HepG2 (cell line): ENCODE measurements around the gene HAP1. TPM values are rescaled to one million over a fixed set of nuclear protein-coding genes. Genes with fewer than 3 reads are reported as not detected.
A peak's percentile ranks its signal among the peaks of the same experiment; 100 is the strongest.

Experiments
- AFF4 ChIP-seq: sonication (generic); formaldehyde crosslinking; IDR thresholded peaks from 2 replicates; pipeline ENCODE4 v1.4.0; 2020; ENCODE audit warnings: missing genetic modification reagents
- ARID5B ChIP-seq: IDR thresholded peaks from 2 replicates; pipeline ENCODE4 v1.4.0; 2020; ENCODE audit warnings: mild to moderate bottlenecking, missing genetic modification reagents
- CBX1 ChIP-seq: IDR thresholded peaks from one replicate; pipeline ENCODE4 v1.6.1; 2016; ENCODE audit warnings: antibody characterized with exemption, low read depth
- DRAP1 ChIP-seq: IDR thresholded peaks from 2 replicates; pipeline ENCODE4 v1.6.1; 2016; ENCODE audit warnings: missing genetic modification reagents, missing compliant biosample characterization
- GFI1 ChIP-seq: sonication (generic); formaldehyde crosslinking; IDR thresholded peaks from 2 replicates; pipeline ENCODE4 v1.5.0; 2020; ENCODE audit warnings: missing genetic modification reagents, mild to moderate bottlenecking, borderline replicate concordance
- KAT8 ChIP-seq: IDR thresholded peaks from 2 replicates; pipeline ENCODE4 v1.6.1; 2016; ENCODE audit warnings: missing genetic modification reagents, missing compliant biosample characterization
- RARA ChIP-seq: IDR thresholded peaks from 2 replicates; pipeline ENCODE4 v1.6.1; 2016; ENCODE audit warnings: missing genetic modification reagents, missing compliant biosample characterization
- SP140L ChIP-seq: sonication (generic); formaldehyde crosslinking; IDR thresholded peaks from 2 replicates; pipeline ENCODE4 v1.4.0; 2020; ENCODE audit warnings: missing genetic modification reagents, borderline replicate concordance
- ZBTB8A ChIP-seq: sonication (generic); formaldehyde crosslinking; IDR thresholded peaks from 2 replicates; pipeline ENCODE4 v1.4.0; 2020; ENCODE audit warnings: mild to moderate bottlenecking, low read depth, missing genetic modification reagents, borderline replicate concordance
- ZNF207 ChIP-seq: fragments of 450-650 bp; IDR thresholded peaks from 2 replicates; pipeline ENCODE4 v1.6.1; 2016; ENCODE audit warnings: antibody characterized with exemption, borderline replicate concordance
- ZNF280D ChIP-seq: sonication (generic); formaldehyde crosslinking; IDR thresholded peaks from 2 replicates; pipeline ENCODE4 v1.5.1; 2020; ENCODE audit warnings: mild to moderate bottlenecking, missing genetic modification reagents
- ZNF333 ChIP-seq: sonication (generic); formaldehyde crosslinking; IDR thresholded peaks from 2 replicates; pipeline ENCODE4 v1.4.0; 2020; ENCODE audit warnings: mild to moderate bottlenecking, missing genetic modification reagents, borderline replicate concordance
- ZNF567 ChIP-seq: sonication (generic); formaldehyde crosslinking; IDR thresholded peaks from 2 replicates; pipeline ENCODE4 v1.8.1; 2023; ENCODE audit warnings: mild to moderate bottlenecking, missing genetic modification reagents, borderline replicate concordance
- ZNF652 ChIP-seq: IDR thresholded peaks from 2 replicates; pipeline ENCODE4 v1.6.1; 2016; ENCODE audit warnings: low read depth, borderline replicate concordance
- ZNF772 ChIP-seq: sonication (generic); formaldehyde crosslinking; IDR thresholded peaks from 2 replicates; pipeline ENCODE4 v1.5.0; 2020; ENCODE audit warnings: mild to moderate bottlenecking, missing genetic modification reagents
- ZNF777 ChIP-seq: sonication (generic); formaldehyde crosslinking; IDR thresholded peaks from 2 replicates; pipeline ENCODE4 v1.4.0; 2020; ENCODE audit warnings: missing genetic modification reagents
- ZSCAN25 ChIP-seq: sonication (generic); formaldehyde crosslinking; IDR thresholded peaks from 2 replicates; pipeline ENCODE4 v1.8.0; 2022; ENCODE audit warnings: mild to moderate bottlenecking, missing genetic modification reagents
- polyA plus RNA-seq, 8 experiments: library from polyadenylated mRNA; depleted of rRNA in 3 of 8; stranded (reverse) in 7 of 8; unstranded in 1 of 8; fragments of >200 nt; fragmentation: Illumina TruSeq in 4 of 8; extraction: Trizol in 4 of 8; gene quantifications; 2 replicates each; pipeline versions ENCODE4 v1.2.1 to v1.2.3, GENCODE V29; 2011 to 2016; ENCODE audit warnings: low read depth in 4 of 8, missing spikeins in 1 of 8, mixed read lengths in 1 of 8; ENCODE audit not compliant: insufficient read depth in 1 of 8
- total RNA-seq, 5 experiments: library from RNA; depleted of rRNA; stranded (reverse); fragments of >200 nt; fragmentation: Illumina TruSeq; extraction: Trizol; gene quantifications; 2 replicates each; pipeline ENCODE4 v1.2.3, GENCODE V29; 2016; ENCODE audit warnings: low read depth in 1 of 5

HAP1 gene
- total and polyA plus RNA-seq, 2 of the 13 experiments (the other 11 are each of a cell fraction or from before 2014, with no cell fraction given), result 0.07 TPM

GRCh38 chr17:41773190-41773588, 38.7 kb upstream of the HAP1 start (continued):
- TF ChIP-seq ARID5B (CRISPR knock-in tag), result no peak; the same call in 1 of the 2 replicates
- TF ChIP-seq AFF4 (CRISPR knock-in tag), result 0 out of 2 replicates have a peak, but pooled peaks have one; percentile 35
- TF ChIP-seq ZNF652 (CRISPR knock-in tag), result no peak
- TF ChIP-seq SP140L (CRISPR knock-in tag), result no peak
- peak; percentile 58; the same call in 1 of the 2 replicates for TF ChIP-seq ZNF333 (CRISPR knock-in tag)
- TF ChIP-seq ZNF280D (CRISPR knock-in tag), result no peak
- TF ChIP-seq GFI1, result no peak
- TF ChIP-seq KAT8 (CRISPR knock-in tag), result no peak; the same call in none of the 2 replicates
- TF ChIP-seq ZNF207, result no peak
- no peak for TF ChIP-seq ZSCAN25 (CRISPR knock-in tag)
- no peak for TF ChIP-seq ZBTB8A
- TF ChIP-seq ZNF772 (CRISPR knock-in tag), result 0 out of 2 replicates have a peak, but pooled peaks have one; percentile 5
- TF ChIP-seq ZNF567 (CRISPR knock-in tag), result peak; percentile 69
- peak; percentile 40; the same call in 1 of the 2 replicates for TF ChIP-seq DRAP1 (CRISPR knock-in tag)
- peak; percentile 93 for TF ChIP-seq ZNF777
- peak; percentile 14; the same call in 1 of the 2 replicates for TF ChIP-seq RARA (CRISPR knock-in tag)
- no peak for TF ChIP-seq CBX1
